HL-60/S4 treated with retinoic acid at 250 ng/mL for 4 days and 3 days (cell line): ENCODE measurements around the gene NCKAP5.

Experiments
- in situ Hi-C: fragments of 300-500 bp; cut with MboI; formaldehyde crosslinking; loops from 2 replicates; pipeline ENCODE4 v1.7.0; 2022; ENCODE audit warnings: low sequenced_read_pairs

The NCKAP5 gene

DNA sequence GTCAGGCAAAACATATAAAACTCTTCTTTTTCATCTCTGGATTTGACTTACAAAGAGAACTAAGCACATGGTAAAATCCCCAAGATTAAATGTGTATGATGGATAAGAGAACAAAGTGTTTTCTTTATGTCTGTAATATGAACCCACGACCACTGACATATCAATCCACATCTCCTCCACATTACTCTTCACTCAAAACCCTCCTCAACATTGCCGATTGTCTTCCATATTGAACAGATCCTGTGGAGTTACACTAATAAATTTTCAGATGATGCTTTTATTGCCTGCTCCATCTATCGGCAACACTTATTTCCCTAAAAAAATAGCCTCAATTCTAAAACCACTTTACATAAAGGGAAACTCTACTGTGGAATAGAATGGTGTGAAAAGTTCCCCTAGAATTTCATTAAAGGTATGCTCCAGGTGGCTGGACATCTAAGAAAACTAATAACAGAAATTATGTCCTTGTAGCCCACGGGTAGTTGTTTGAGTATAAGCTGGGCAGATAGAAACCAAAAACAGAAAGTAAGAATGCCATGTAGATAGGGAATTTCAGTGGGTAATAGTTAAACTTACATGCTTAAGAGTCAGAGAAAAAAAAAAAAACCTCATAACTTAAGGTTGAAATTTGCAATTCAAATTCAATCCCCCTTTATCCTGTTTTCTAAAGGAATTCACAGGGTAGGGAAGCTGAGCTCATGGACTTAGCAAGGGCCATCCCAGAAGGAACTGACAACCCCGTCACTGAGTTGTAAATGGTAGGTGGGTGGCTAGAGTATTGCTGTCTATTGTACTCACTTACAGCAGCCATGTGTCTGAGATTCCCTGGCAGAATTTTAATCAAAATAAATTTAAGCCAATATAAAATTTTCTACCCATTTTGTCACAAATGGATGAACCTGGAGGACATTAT is 592.8 kb downstream of the NCKAP5 start:
- in situ Hi-C loops: no loop called here

DNA sequence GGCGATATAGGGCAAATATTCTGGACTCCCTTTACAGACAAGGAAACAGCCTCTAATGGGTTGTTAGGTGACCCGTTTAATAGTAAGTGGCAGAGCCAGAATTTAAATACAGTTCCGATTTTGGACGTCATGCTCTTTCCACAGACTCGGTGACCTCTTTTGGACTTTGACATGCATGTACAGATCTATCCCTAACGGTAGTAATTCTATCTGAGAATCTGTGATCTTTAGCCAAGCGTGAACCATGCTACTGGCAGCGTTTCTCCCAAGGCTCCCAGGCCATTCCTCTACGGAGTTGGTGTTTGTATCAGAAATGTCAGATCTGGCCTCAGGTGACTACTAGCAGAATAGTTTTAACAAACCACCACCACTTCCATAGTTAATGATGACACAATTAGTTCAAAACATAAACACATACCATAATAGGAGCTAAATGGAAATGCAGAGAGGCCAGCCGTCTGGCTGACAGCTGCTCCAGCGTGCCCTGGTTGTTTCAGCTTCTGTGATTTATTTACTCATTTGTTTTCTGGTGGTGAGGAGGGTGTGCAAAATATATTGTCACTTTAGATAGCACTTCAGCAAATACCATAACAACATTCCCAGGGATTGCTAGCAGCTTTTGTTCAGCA is 593.7 kb downstream of the NCKAP5 start:
- in situ Hi-C loops: no loop called here

DNA sequence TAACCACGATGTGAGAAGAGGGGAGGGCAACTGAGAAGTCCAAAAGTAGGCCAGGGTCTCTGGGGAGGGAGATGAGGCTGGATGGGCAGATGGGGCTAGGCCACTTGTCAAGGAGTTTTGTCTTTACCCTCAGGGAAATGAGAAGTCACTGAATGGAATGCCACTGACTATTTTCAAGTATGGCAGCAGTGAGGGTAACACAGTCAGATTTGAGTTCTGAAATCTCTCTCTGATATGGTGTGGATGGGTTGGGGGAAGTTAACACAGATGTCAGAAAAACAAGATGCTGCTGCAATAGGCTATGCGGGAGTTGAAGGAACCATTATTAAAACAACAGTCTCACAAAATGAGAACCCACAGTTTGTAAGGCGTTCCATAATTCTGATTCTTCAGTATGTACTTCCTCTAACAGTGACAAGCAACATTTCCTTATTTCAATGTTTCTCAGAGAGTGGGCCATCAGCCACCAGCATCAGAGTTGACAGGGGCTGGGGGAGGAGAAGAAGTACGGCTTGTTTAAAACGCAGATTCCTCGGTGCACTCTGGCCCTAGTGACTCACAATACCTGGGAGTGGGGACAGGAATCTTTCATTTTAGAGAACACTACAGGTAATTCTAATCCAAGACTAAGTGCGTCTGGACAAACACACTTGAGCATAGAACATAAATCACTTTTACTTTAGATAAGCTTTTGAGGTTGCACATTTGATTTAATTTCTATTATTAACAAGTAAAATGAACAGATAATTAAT is 596.8 kb downstream of the NCKAP5 start:
- in situ Hi-C loops: no loop called here

DNA sequence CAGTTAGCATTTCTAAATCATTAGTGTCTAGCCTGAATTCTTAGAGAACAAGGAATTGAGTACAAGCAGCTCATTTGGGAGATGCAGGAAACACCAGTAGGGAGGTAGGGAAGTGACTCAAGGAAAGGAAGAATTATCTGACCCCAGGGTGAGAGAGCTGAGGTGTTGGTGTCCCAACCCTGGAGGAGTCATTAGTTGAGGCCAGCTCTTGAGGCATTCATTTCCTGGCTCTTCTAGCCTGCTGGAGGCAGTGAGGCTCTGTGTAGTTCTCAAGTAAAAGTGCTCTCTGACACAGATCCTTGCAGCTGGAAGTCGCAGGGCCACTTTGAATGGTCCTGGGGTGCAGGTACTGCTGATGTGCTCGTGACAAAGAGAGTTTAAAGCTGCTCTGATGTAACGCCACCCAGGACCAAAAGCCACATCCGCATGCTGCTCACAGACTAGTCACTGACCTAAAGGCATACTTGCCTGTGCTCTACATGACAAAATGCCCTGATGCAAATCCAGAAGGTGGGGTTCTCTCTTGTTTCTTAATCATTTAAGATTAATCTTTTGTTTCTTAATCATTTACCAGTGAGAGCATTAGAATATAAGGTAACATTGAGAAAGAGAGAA is 598.8 kb downstream of the NCKAP5 start:
- in situ Hi-C loops: no loop called here

DNA sequence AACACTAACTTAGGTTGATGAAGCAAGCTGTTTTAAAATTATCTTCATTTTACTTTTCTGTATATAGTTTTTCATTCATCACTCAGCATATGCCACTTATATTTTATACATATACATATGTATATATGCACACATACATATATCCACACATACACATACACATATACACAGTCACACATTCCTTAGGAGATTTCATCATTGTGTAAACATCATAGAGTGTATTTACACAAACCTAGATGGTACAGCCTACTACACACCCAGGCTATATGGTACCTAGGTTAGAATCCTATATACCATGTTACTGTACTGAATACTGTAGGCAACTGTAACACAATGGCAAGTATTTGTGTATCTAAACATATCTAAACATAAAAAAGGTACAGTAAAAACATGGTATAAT is 602.8 kb downstream of the NCKAP5 start:
- in situ Hi-C loops: no loop called here

DNA sequence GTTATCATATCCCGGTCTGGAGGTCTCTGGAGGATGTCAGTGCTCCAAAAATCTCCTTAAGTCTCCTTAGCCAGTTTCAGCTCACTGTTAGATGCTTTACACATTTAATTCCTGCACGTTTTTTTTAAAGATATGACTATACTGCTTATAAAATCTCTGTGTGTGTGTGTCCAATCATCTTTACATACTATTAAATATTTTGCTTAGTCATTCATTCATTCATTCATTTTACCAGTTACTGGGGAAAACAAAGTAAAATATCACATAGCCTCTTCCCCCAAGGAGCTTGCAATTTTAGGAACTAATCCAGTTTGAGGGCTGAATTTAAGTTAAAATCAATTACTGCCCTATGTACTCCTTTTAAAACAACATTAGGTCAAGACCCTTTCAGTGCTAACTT is 605.1 kb downstream of the NCKAP5 start:
- in situ Hi-C loops: no loop called here

DNA sequence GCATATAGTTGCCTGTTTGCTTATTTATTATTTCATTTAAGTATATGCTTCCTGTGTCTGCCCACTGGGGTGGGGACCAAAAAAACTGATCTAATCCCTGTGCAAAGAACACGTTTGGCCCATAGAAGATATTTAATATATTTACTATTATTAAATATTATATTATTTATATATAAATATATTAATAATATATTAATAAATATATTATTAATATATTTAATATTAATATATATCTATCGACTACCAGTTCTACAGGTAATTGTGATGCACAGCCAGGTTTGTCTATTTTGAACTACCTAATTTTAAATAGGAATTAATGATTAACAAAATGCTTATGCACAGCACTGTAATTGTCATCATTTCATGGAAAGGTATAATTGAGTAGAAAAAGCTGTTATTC is 609.4 kb downstream of the NCKAP5 start:
- in situ Hi-C loops: no loop called here

DNA sequence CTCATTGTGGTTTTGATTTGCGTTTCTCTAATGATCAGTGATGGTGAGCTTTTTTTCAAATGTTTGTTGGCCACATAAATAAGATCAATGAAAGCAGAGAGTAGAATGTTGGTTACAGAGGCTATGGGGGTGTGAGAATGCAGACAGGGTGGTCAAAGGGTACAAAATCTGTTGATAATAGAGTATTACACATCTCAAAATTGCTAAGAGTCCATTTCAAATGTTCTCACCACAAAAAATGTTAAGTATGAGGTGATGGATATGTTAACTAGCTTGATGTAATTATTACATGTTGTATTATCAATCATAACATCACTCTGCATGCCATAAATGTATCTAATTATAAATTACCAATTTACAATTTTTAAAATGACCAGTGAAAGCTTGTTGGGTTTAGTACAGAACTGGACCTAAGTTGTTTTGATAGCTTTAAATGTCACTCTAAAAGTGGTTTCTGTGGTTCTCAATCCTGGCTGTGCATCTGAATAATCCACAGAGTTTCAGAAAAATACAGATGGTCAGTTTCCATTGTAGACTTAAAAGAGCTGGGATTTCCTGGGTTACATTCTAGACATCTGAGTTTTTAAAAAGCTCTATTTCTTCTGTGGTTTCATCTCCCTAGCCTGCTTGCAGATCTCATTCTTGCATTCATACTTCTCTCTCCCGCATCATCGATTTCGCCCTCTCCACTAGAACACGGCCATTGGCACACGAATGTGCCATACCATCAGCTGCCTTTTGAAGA is 612.2 kb downstream of the NCKAP5 start:
- in situ Hi-C loops: no loop called here

DNA sequence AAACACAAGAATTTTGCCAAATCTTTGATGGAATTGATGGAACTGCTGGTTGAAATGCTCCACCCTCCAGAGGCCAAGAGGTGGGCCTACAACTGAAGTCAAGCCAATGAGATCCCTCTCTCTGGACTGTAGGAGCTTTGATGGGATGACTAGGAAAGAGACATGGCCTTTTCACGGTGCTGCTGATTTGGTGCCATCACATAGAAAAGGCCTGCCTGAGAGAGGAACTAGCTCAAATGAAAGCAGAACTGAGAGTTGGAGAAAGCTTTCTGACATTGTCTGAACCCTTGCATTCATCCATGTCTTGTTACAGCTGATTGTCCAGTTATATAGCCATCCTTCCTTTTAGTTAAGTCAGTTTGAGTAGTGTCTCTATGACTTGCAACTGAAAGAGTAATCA is 614.5 kb downstream of the NCKAP5 start:
- in situ Hi-C loops: no loop called here

DNA sequence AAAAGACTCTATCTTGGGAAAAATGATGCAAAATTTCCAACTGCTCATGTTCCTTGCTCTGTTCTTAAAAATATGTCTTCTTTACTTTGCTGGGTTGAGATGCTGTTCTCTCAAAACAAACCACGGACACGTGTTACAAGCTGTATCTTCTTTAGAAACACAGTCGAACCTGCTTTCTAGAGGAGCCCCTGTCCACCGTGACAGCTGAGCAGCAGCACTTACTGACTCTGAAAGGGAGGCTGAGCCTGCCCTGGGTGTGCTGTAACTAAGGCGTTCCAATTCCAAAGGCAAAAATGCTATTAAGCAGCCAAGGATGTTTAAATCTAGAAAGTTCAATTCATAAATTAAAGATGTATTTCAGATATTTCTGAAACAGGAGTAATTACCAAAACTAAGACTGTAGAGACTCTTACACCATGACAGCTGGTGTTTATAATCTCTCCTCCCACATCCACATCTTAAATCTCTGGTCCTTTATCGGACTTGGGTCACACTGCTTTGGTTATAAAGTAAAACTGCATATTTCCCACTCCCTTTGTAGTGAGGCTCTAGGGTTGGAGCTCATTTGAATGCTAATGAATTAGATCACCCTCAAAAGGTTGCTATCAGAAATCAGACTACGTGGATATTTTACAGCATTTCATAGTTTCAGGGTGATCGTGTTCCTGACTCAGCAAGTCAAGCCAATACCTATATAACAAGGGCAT is 617.1 kb downstream of the NCKAP5 start:
- in situ Hi-C loops: no loop called here

DNA sequence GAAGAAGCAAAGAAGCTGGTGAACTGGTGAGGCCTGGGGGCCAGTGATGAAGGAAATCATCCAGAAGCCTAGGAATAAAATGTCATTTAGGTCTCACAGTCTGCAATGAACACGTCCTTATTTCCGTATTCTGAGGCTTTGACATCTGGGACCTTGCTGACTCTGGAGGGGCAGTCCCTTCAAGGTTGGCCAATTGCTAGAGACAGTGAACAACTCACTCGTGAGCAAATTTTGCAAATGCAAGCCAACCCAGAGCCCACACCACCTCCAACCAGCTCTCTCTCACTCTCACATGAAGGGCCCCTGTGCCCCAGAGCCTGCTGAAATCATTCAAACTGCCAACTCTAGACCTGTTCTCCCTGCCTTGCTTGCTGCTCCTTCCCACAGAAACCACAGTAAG is 619.2 kb downstream of the NCKAP5 start:
- in situ Hi-C loops: no loop called here

DNA sequence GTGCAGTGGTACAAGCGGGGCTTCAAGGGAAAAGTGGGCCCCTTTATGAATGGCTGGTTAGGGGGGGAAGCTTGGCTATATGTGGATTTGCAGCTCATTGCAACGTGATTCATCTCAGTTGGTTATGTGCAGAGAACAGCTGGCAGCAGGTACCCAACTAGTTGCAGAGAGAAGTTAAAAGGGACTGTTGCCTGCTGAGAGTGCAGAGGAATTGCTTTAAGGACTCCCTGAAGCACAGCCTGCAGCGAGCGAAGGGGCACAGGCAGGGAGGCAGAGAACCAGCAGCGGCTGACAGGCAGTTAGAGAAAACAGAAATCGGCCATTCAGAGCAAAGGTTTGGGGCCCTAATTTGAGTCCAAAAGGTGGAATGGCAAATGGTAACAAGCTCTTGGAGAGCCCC is 620.1 kb downstream of the NCKAP5 start:
- in situ Hi-C loops: no loop called here

DNA sequence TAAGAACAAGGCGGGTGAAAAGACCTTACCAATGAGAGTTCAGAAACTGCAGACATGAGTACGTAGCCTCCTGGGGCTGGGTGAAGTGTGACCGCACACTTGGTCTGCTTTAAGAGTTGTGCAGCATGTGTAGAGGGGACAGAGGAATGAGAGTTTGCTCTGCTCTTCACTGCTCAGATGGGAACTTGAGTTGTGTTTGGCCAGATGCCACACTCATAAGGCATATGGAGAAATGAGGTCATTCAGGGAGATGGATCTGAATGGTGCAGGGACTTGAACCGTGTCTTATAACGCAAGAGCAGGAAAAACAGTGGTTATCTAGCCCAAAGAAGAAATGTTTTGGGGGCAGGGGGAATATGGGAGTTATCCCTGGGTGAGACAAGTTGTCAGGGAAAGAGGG is 624.4 kb downstream of the NCKAP5 start:
- in situ Hi-C loops: no loop called here

DNA sequence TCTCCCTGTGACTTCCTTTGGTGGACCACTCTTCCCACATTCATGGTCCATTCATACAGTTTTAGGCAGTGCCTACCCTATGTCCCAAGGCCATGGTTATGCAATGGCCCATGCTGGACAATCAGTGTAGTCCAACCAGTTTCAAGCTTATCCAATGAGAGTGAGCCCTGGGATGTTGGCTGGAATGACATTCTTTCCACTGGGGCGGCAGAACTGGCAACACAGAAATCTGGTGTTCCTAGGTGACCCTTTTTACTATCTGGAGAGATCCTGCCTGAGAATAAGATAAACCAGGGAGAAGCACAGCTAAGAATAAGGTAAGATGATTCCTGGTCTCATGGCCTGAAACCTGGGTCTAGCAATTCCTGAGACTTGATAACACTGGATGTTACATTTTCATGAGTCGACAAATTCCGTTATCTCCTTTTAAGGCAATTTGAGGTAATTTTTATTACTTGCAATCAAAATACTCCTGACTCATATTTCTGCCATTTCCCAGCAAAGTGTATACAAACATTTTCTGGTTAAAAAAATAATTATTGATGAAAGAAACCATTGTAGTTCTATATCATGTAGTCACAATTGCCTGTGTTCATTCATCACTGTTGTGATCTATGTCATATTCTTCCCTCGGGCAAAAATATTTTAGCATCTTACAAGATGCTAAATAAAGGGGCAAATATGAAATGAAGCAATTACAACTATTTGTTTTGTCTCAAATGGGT is 626.8 kb downstream of the NCKAP5 start:
- in situ Hi-C loops: no loop called here

DNA sequence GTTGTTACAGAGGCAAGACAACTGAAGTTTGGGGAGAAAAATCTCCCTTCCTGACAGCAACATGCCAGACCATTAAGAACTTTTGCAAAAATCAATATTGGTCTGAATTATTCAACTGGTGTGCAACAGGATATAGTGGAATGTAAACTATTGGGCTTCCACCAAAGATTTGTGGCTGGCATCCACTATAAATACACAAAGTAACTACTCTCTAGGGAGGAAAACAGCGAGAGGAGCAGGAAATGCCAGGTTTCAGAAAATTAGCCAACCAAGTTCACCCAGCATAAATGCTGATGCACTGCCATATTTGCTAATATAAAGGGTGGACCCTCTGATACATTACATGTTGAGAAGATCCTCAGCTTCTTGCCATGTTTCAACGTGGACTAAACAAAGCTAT is 630.6 kb downstream of the NCKAP5 start:
- in situ Hi-C loops: no loop called here

DNA sequence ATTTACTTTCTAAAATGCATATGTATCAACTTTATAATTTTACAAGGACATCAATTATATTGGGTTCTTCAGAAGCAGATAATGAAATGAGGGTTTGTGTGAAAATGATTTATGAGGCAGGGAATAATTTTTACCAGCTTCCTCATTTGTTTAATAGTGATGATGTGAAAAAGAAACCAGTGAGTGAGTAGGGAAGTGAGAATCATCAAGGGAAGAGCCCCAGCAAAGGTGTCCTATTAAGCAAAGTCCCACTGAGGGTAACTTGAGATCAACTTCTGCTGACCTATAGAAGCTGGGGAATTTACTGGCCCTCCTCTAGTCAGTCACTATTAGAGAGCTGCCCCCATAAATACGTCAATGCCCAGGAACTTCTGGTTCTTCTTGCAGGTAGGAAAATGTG is 631.5 kb downstream of the NCKAP5 start:
- in situ Hi-C loops: no loop called here

DNA sequence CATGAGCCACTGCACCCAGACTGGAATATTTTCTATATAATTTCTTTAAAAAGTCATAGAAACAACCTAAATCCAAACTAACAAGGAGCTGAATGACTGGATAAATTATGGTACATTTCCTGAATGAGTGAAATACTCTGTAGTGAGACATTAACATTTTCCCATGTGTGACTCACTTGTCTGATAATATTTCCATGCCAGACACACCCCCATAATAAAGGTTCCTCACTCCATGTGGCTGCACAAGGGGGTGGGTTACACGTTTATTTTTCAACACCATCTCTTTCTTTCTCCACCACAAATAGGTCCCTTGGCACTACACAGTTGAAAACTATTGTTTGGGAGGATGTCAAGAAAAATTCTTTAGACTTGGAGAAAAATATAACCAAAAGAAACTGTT is 632.0 kb downstream of the NCKAP5 start:
- in situ Hi-C loops: no loop called here

DNA sequence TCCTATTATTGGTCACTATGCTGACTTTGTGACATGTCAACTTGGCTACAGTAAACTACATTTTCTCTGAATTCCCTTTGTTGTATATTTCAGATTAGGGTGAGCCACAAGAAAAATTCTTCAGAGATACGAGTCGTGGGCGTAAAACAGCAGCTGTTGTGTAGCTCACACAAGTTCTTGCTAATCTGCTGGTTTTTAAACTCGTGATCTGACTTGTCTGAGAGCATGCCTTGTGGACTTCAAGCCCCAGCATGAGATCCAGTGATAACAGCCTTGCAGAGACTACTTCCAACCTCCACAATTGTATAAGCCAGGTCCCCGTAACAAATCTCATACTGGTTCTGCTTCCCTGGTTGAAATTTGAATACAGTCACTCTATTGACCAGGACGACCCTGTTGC is 638.5 kb downstream of the NCKAP5 start:
- in situ Hi-C loops: no loop called here

DNA sequence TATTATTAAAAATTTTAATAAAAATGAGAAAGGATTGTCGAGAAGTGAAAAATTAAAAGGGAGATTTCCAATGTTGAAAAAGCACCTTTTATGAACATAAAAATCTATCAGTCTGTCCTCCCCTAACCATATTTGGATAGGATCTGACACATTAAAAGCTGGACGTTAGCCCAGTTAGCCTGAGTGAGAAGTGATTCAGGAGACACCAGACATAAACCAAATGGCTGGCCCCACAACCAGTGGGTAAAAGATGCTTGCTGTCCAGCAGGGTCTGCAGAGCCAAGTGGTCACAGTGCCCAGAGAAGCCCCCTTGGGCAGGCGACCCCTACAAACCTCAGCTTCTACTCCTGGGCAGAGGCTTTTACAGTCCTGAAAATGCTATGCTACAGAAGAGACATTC is 644.5 kb downstream of the NCKAP5 start:
- in situ Hi-C loops: no loop called here
